Esophagus (tissue), 2 donors: ENCODE results near the gene TBX5. TPM values are rescaled to one million over a fixed set of nuclear protein-coding genes. Genes with fewer than 3 reads are reported as not detected.

Source experiments
- H3K27ac ChIP-seq, 2 donors: one replicate each; pipeline ENCODE4 v1.5.1; 2013; ENCODE audit warnings: low read depth in 2 of 2, mild to moderate bottlenecking in 2 of 2, inconsistent platforms in 1 of 2, low read length in 1 of 2, moderate library complexity in 1 of 2
- H3K27me3 ChIP-seq, 2 donors: one replicate each; pipeline ENCODE4 v1.6.1; 2013; ENCODE audit warnings: low read length in 2 of 2, control low read depth in 1 of 2, mild to moderate bottlenecking in 1 of 2; ENCODE audit not compliant: insufficient read depth in 2 of 2, control insufficient read depth in 1 of 2
- H3K36me3 ChIP-seq, 2 donors: one replicate each; pipeline ENCODE4 v1.6.1; 2013; ENCODE audit warnings: low read length in 1 of 2; ENCODE audit not compliant: control insufficient read depth in 2 of 2, insufficient read depth in 2 of 2
- H3K4me1 ChIP-seq, 2 donors: one replicate each; pipeline ENCODE4 v1.6.1; 2013; ENCODE audit warnings: low read length in 1 of 2; ENCODE audit not compliant: control insufficient read depth in 2 of 2, insufficient read depth in 2 of 2
- H3K4me3 ChIP-seq, 2 donors: one replicate each; pipeline ENCODE4 v1.5.1; 2013; ENCODE audit warnings: low read length in 2 of 2, mild to moderate bottlenecking in 2 of 2, low read depth in 1 of 2, moderate library complexity in 1 of 2
- H3K9me3 ChIP-seq, 2 donors: one replicate each; pipeline ENCODE4 v1.6.1; 2013; ENCODE audit warnings: mild to moderate bottlenecking in 2 of 2, low read depth in 1 of 2, low read length in 1 of 2, moderate library complexity in 1 of 2; ENCODE audit not compliant: control insufficient read depth in 2 of 2, insufficient read depth in 1 of 2
- WGBS, 2 donors: extraction: QIAGEN DNeasy Blood & Tissue Kit; methylation state at CpG; one replicate each; pipeline ENCODE4 v1.1.7; 2013; 5-methylcytosine and 5-hydroxymethylcytosine counted together
- polyA plus RNA-seq, 2 donors: library from polyadenylated mRNA; stranded (reverse); fragments of 200-250 nt; gene quantifications; one replicate each; pipeline ENCODE4 v1.2.3, GENCODE V29; 2013
- donor health status: healthy with polysubstance abuse.
- donor health status: Bipolar disorder and iron deficiency.

TBX5 gene
- polyA plus RNA-seq, 2 donors: 0.51 to 1.2 TPM

GRCh38 chr12:114414031-114414865, 8.3 kb upstream of the TBX5 start:
- H3K27me3 ChIP-seq: peaks cover 0 to 21% of the 10 kb centered on the region in 2 donors

GRCh38 chr12:114412825-114413749, 7.1 kb upstream of the TBX5 start:
- Histone ChIP-seq H3K4me3 (no peak overlapping the region), H3K27ac (no peak overlapping the region), H3K9me3 (no peaks in the 10 kb centered on the region), H3K36me3 (no peaks in the 10 kb centered on the region), H3K4me1 (peaks cover 0 to 3% of the 10 kb centered on the region in 2 donors), H3K27me3 (peaks cover 0 to 29% of the 10 kb centered on the region in 2 donors)
- 23 to 37% methylated on average over 20 of the region's 20 CpGs for WGBS, 2 donors

More at GRCh38 chr12:114414031-114414865, 8.3 kb upstream of the TBX5 start:
- Histone ChIP-seq H3K27ac (no peak overlapping the region), H3K4me3 (no peak overlapping the region), H3K9me3 (no peaks in the 10 kb centered on the region), H3K36me3 (no peaks in the 10 kb centered on the region), H3K4me1 (no peaks in the 10 kb centered on the region)
- 28% methylated on average over 47 to 48 of the region's 48 CpGs for WGBS, 2 donors

DNA sequence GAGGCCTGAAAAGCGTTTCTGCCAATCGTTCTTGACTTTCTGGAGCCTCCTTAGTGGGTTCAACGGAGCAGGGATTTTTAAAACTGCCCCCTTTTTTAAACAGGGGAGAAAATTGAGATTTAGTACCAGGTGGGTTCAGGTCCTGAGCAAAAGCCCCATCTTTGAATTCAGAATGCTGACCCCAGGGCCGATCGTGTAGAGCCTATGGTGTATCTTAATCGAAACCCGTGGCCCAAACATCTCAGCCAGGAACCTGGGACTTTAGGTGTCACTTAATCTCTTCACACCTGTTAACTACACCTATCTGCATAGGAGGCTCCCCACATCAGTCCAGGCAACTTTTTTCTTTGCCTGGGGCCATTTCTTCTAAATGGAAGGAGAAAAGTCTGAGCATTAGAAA, 6.4 kb upstream of the TBX5 start:
- 26 to 41% methylated on average over 7 of the region's 7 CpGs for WGBS, 2 donors
- H3K27ac ChIP-seq: no peak overlapping the region
- H3K4me3 ChIP-seq: no peak overlapping the region

DNA sequence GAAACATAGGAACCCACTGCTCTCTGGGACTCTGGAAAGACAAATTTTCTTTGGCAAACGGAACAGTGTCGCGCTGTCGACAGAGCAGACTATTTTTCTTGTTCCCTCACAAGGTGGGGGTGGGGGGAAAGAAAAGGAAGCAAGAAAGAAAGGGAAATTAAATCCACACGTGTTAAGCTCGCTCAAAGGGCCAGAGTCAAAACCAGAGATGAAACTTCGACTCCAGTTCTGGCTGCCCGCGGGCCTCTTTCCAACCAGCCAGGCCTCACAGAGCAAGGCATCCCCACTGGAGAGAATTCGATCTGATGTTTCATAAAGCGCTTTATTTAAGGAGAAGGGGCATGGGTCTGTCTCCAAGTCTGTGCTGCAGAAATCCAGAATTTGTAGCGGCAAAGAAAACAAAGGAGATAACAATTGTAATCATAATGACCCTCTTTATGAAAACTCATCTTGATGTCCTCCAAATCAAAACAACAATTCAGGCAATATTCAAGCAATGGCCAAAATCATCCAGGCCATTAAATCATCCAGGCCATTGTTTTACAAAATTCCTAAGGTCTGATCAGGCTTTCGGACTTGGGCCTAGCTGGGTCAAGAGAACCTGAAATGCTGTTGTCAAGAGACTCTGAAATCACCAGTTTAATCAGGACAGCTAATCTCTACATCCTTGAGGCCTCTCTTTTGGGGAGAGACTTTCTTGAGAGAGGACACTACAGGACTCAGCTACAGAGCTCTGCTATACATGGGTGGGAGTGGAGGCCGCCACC, 5.3 kb upstream of the TBX5 start:
- H3K4me1 ChIP-seq: peaks cover 2 to 3% of the 10 kb centered on the region in 2 donors
- H3K36me3 ChIP-seq: no peaks in the 10 kb centered on the region
- WGBS, 2 donors: 37 to 55% methylated on average over 14 of the region's 14 CpGs
- H3K27ac ChIP-seq: peak overlapping the region in 1 of 2 donors; percentile 53
- peaks cover 4 to 29% of the 10 kb centered on the region in 2 donors for H3K27me3 ChIP-seq
- no peaks in the 10 kb centered on the region for H3K9me3 ChIP-seq
- no peak overlapping the region for H3K4me3 ChIP-seq

More for the DNA sequence above, 6.4 kb upstream of the TBX5 start:
- Histone ChIP-seq H3K36me3 (no peaks in the 10 kb centered on the region), H3K4me1 (peaks cover 0 to 3% of the 10 kb centered on the region in 2 donors), H3K9me3 (no peaks in the 10 kb centered on the region), H3K27me3 (peaks cover 0 to 29% of the 10 kb centered on the region in 2 donors)

GRCh38 chr12:114409852-114410600, 4.1 kb upstream of the TBX5 start:
- Histone ChIP-seq H3K9me3 (peaks cover 0 to 2% of the 10 kb centered on the region in 2 donors), H3K27ac (peak overlapping the region; percentile 70 to 74), H3K36me3 (no peaks in the 10 kb centered on the region), H3K27me3 (peaks cover 4 to 32% of the 10 kb centered on the region in 2 donors), H3K4me3 (peak overlapping the region in 1 of 2 donors; percentile 50), H3K4me1 (peaks cover 2 to 3% of the 10 kb centered on the region in 2 donors)
- WGBS, 2 donors: 18 to 26% methylated on average over 12 of the region's 12 CpGs

GRCh38 chr12:114408886-114409851, 3.2 kb upstream of the TBX5 start:
- Histone ChIP-seq H3K36me3 (no peaks in the 10 kb centered on the region), H3K9me3 (peaks cover 0 to 2% of the 10 kb centered on the region in 2 donors), H3K4me3 (peak overlapping the region; percentile 34 to 50), H3K27me3 (peaks cover 8 to 32% of the 10 kb centered on the region in 2 donors), H3K27ac (peak overlapping the region; percentile 70 to 74), H3K4me1 (peaks cover 2 to 3% of the 10 kb centered on the region in 2 donors)
- WGBS, 2 donors: 4 to 6% methylated on average over 71 of the region's 71 CpGs

- peaks cover 2 to 3% of the 10 kb centered on the region in 2 donors for H3K4me1 ChIP-seq
- WGBS, 2 donors: 17 to 18% methylated on average over 21 of the region's 21 CpGs
- H3K27me3 ChIP-seq: peaks cover 11 to 32% of the 10 kb centered on the region in 2 donors
- H3K27ac ChIP-seq: peak overlapping the region in 1 of 2 donors; percentile 74
- H3K9me3 ChIP-seq: peaks cover 0 to 5% of the 10 kb centered on the region in 2 donors
- peak overlapping the region; percentile 34 to 50 for H3K4me3 ChIP-seq
- H3K36me3 ChIP-seq: no peaks in the 10 kb centered on the region
Measured at GRCh38 chr12:114408471-114408885, 2.5 kb upstream of the TBX5 start.
